Neural progenitor cell (in vitro differentiated cells): Measurements from ENCODE around the gene LDLRAD4. TPM values are rescaled to one million over a fixed set of nuclear protein-coding genes. Genes with fewer than 3 reads are reported as not detected.

ENCODE experiments used
- DNase-seq: peaks from one replicate; pipeline ENCODE4 v3.0.0-alpha.2; 2016; ENCODE audit warnings: low spot score
- H2AFZ ChIP-seq: fragments of 200-600 bp; sonication (generic); replicated peaks from 2 replicates; pipeline ENCODE4 v1.6.1; 2016; ENCODE audit warnings: antibody characterized with exemption
- H3F3A ChIP-seq: fragments of 200-600 bp; sonication (generic); 2 replicates; pipeline ENCODE4 v1.6.1; 2016; ENCODE audit warnings: antibody characterized with exemption, low read depth
- H3K27ac ChIP-seq: fragments of 200-600 bp; sonication (generic); 2 replicates; pipeline ENCODE4 v1.5.1; 2016; ENCODE audit warnings: mild to moderate bottlenecking
- H3K27me3 ChIP-seq: fragments of 200-600 bp; sonication (generic); 2 replicates; pipeline ENCODE4 v1.6.1; 2016; ENCODE audit warnings: mild to moderate bottlenecking, moderate library complexity
- H3K36me3 ChIP-seq: fragments of 200-600 bp; sonication (generic); 2 replicates; pipeline ENCODE4 v1.5.1; 2016
- H3K4me1 ChIP-seq: fragments of 200-600 bp; sonication (generic); 2 replicates; pipeline ENCODE4 v1.6.1; 2016; ENCODE audit warnings: mixed run types
- H3K4me2 ChIP-seq: fragments of 200-600 bp; sonication (generic); 2 replicates; pipeline ENCODE4 v1.6.1; 2016
- H3K4me3 ChIP-seq: fragments of 200-600 bp; sonication (generic); 2 replicates; pipeline ENCODE4 v1.5.1; 2016
- H3K79me2 ChIP-seq: fragments of 200-600 bp; sonication (generic); 2 replicates; pipeline ENCODE4 v1.6.1; 2016; ENCODE audit warnings: low read depth
- H3K9ac ChIP-seq: fragments of 200-600 bp; sonication (generic); 2 replicates; pipeline ENCODE4 v1.6.1; 2016
- H3K9me3 ChIP-seq: fragments of 200-600 bp; sonication (generic); 2 replicates; pipeline ENCODE4 v1.5.1; 2016; ENCODE audit warnings: low read depth
- H4K20me1 ChIP-seq: fragments of 200-600 bp; sonication (generic); 2 replicates; pipeline ENCODE4 v1.6.1; 2016; ENCODE audit warnings: low read depth
- H3K27ac Mint-ChIP-seq: 3 replicates; pipeline ENCODE4 v1.8.0; 2021; ENCODE audit warnings: mixed read lengths
- H3K27me3 Mint-ChIP-seq: 2 replicates; pipeline ENCODE4 v1.8.0; 2022; ENCODE audit warnings: low read depth, mild to moderate bottlenecking, inconsistent platforms, moderate library complexity, mixed read lengths; ENCODE audit not compliant: insufficient read depth
- H3K36me3 Mint-ChIP-seq: 3 replicates; pipeline ENCODE4 v1.8.0; 2021; ENCODE audit warnings: mixed read lengths
- H3K4me1 Mint-ChIP-seq: 3 replicates; pipeline ENCODE4 v1.8.0; 2021; ENCODE audit warnings: mixed read lengths
- H3K4me3 Mint-ChIP-seq: 3 replicates; pipeline ENCODE4 v1.8.0; 2021; ENCODE audit warnings: mild to moderate bottlenecking, moderate library complexity, mixed read lengths
- H3K9me3 Mint-ChIP-seq: 3 replicates; pipeline ENCODE4 v1.8.0; 2020; ENCODE audit warnings: mixed read lengths
- EZH2 ChIP-seq: fragments of 200-600 bp; sonication (generic); IDR thresholded peaks from 2 replicates; pipeline ENCODE4 v1.6.1; 2017; ENCODE audit warnings: antibody characterized with exemption, mild to moderate bottlenecking, moderate library complexity
- EZH2phosphoT487 ChIP-seq: fragments of 200-600 bp; sonication (generic); IDR thresholded peaks from 2 replicates; pipeline ENCODE4 v1.6.1; 2017; ENCODE audit warnings: antibody characterized with exemption
- total RNA-seq: library from RNA; depleted of rRNA; stranded (reverse); fragments of >200 nt; gene quantifications from 2 replicates; pipeline ENCODE4 v1.2.3, GENCODE V29; 2015; ENCODE audit warnings: low replicate concordance
- TF ChIP-seq, protein P1 (sequence below): fragments of 200-600 bp; sonication (generic); IDR thresholded peaks from 2 replicates; pipeline ENCODE4 v1.5.1; 2017; ENCODE audit warnings: antibody characterized with exemption, mild to moderate bottlenecking

LDLRAD4 gene
- total RNA-seq, 1 donor from 2014 or later = 0.65 TPM

DNA sequence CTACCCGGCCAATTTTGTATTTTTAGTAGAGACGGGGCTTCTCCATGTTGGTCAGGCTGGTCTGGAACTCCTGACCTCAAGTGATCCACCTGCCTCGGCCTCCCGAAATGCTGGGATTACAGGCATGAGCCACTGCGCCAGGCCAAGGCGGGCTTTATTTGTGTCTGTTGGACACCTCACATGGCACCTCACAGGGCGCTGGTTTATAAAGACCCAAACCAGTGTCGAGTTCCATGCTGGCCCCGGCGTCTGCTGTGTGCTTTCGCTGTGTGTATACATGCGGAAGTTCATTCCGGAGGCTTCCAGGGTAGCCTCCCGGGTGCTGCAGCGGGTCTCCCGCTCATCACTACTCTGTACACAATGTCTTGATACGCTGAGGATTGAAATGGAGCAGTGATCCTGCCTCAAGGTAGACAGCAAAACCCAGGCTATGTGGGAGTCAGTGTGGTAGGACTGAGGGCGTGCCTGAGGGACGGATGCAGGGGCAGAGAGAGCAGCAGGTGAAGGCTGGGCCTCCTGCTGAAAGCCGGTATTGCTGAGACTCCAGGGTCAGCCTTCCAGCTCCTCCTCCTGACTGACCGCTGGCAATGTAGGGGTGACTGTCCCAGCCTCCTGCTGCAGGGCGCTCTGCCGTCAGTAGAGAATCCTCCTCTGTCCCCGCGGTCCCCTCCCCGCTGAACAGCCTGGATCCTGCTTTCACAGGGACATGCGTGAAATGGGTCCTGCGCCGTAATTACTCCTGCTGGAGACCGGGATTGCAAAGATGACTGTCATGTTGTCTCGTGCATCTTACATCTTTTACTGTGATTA lies 22.7 kb downstream of the LDLRAD4 start:
- H2AFZ ChIP-seq = no peak overlapping the region
- no peaks in the 10 kb centered on the region for H3K79me2 ChIP-seq
- no peaks in the 10 kb centered on the region for H4K20me1 ChIP-seq
- no peak overlapping the region for H3K9ac ChIP-seq
- H3K4me2 ChIP-seq = no peak overlapping the region
- TF ChIP-seq EZH2 (no peak), EZH2phosphoT487 (no peak)
- TF ChIP-seq, protein P1, sequence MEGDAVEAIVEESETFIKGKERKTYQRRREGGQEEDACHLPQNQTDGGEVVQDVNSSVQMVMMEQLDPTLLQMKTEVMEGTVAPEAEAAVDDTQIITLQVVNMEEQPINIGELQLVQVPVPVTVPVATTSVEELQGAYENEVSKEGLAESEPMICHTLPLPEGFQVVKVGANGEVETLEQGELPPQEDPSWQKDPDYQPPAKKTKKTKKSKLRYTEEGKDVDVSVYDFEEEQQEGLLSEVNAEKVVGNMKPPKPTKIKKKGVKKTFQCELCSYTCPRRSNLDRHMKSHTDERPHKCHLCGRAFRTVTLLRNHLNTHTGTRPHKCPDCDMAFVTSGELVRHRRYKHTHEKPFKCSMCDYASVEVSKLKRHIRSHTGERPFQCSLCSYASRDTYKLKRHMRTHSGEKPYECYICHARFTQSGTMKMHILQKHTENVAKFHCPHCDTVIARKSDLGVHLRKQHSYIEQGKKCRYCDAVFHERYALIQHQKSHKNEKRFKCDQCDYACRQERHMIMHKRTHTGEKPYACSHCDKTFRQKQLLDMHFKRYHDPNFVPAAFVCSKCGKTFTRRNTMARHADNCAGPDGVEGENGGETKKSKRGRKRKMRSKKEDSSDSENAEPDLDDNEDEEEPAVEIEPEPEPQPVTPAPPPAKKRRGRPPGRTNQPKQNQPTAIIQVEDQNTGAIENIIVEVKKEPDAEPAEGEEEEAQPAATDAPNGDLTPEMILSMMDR = no peak
- H3K4me3 Mint-ChIP-seq = no peak overlapping the region
- peaks cover 44% of the 10 kb centered on the region for H3K4me1 Mint-ChIP-seq
- H3K9me3 ChIP-seq = no peaks in the 10 kb centered on the region
- H3K27me3 ChIP-seq = peaks cover 9% of the 10 kb centered on the region
- H3K27ac Mint-ChIP-seq = peak overlapping the region; percentile 39
- H3K36me3 ChIP-seq = no peaks in the 10 kb centered on the region
- H3K4me3 ChIP-seq = no peak overlapping the region
- peaks cover 3% of the 10 kb centered on the region for H3K9me3 Mint-ChIP-seq
- H3K27ac ChIP-seq = no peak overlapping the region
- peaks cover 9% of the 10 kb centered on the region for H3K36me3 Mint-ChIP-seq
- H3K27me3 Mint-ChIP-seq = peaks cover 21% of the 10 kb centered on the region
- H3K4me1 ChIP-seq = peaks cover 21% of the 10 kb centered on the region
- peaks cover 10% of the 10 kb centered on the region for H3F3A ChIP-seq
- no peak for DNase-seq

DNA sequence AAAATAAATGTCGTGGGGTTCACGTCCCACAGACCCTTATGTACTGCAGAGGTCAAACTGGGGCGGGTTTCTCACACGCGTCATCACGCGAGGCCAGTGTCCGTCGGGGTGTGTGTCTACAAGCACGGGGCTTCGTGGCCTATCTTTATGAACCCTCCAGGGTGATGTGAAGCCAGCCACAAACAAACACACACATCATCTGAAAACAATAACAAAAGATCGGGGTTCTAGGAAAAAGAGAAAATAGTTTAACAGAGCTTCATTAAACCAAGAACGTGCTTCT lies 23.3 kb downstream of the LDLRAD4 start:
- peaks cover 3% of the 10 kb centered on the region for H3K9me3 Mint-ChIP-seq
- Histone ChIP-seq H3F3A (peaks cover 10% of the 10 kb centered on the region), H4K20me1 (no peaks in the 10 kb centered on the region), H3K27ac (no peak overlapping the region), H3K36me3 (no peaks in the 10 kb centered on the region), H3K79me2 (no peaks in the 10 kb centered on the region), H3K4me2 (no peak overlapping the region), H3K4me1 (peaks cover 21% of the 10 kb centered on the region), H3K4me3 (no peak overlapping the region), H2AFZ (no peak overlapping the region), H3K9me3 (no peaks in the 10 kb centered on the region), H3K27me3 (peaks cover 9% of the 10 kb centered on the region), H3K9ac (no peak overlapping the region)
- peaks cover 21% of the 10 kb centered on the region for H3K27me3 Mint-ChIP-seq
- no peak overlapping the region for H3K4me3 Mint-ChIP-seq
- DNase-seq = no peak
- peaks cover 9% of the 10 kb centered on the region for H3K36me3 Mint-ChIP-seq
- no peak for TF ChIP-seq EZH2phosphoT487
- TF ChIP-seq, protein P1 = no peak
- no peak for TF ChIP-seq EZH2
- peaks cover 40% of the 10 kb centered on the region for H3K4me1 Mint-ChIP-seq
- H3K27ac Mint-ChIP-seq = peak overlapping the region; percentile 39

GRCh38 chr18:13242797-13243196 lies 24.2 kb downstream of the LDLRAD4 start:
- H2AFZ ChIP-seq = no peak overlapping the region
- H3K27ac ChIP-seq = no peak overlapping the region
- H3F3A ChIP-seq = peaks cover 10% of the 10 kb centered on the region
- Mint-ChIP-seq H3K4me1 (peaks cover 33% of the 10 kb centered on the region), H3K36me3 (peaks cover 9% of the 10 kb centered on the region), H3K9me3 (peaks cover 3% of the 10 kb centered on the region), H3K27me3 (peaks cover 18% of the 10 kb centered on the region), H3K4me3 (no peak overlapping the region), H3K27ac (no peak overlapping the region)
- peaks cover 7% of the 10 kb centered on the region for H3K27me3 ChIP-seq
- TF ChIP-seq, protein P1 = no peak
- DNase-seq = no peak
- H3K4me2 ChIP-seq = no peak overlapping the region
- no peaks in the 10 kb centered on the region for H3K36me3 ChIP-seq
- H3K9me3 ChIP-seq = no peaks in the 10 kb centered on the region
- H3K9ac ChIP-seq = no peak overlapping the region
- H3K4me3 ChIP-seq = no peak overlapping the region
- H4K20me1 ChIP-seq = no peaks in the 10 kb centered on the region
- peaks cover 21% of the 10 kb centered on the region for H3K4me1 ChIP-seq
- H3K79me2 ChIP-seq = no peaks in the 10 kb centered on the region
